BJ (cell line): ENCODE measurements around the gene ANO1. TPM values are rescaled to one million over a fixed set of nuclear protein-coding genes. Genes with fewer than 3 reads are reported as not detected.

Experiments used
- CTCF ChIA-PET: fragments of 350-600 bp; formaldehyde crosslinking; extraction: SDS; loops from one replicate; lab custom pipeline; 2021; ENCODE audit warnings: antibody characterized with exemption, inconsistent platforms; lab: Yijun Ruan, JAX
- POLR2A ChIA-PET: fragments of 300-600 bp; sonication (Branson Sonifier 250); formaldehyde crosslinking; extraction: SDS; loops from one replicate; lab custom pipeline; 2021; ENCODE audit warnings: antibody characterized with exemption; lab: Charles Lee
- DNase-seq: peaks from one replicate; pipeline ENCODE4 v3.0.0-alpha.2; 2011; ENCODE audit warnings: low read depth
- H3K27me3 ChIP-seq: 2 replicates; pipeline ENCODE4 v1.6.0; 2011; ENCODE audit warnings: low read length; ENCODE audit not compliant: control insufficient read depth, insufficient read depth
- H3K36me3 ChIP-seq: 2 replicates; pipeline ENCODE4 v1.5.1; 2011; ENCODE audit warnings: low read length; ENCODE audit not compliant: control insufficient read depth, insufficient read depth
- H3K4me3 ChIP-seq: 2 replicates; pipeline ENCODE4 v1.5.1; 2011; ENCODE audit warnings: low read depth, mild to moderate bottlenecking, control low read depth, low read length
- polyA minus RNA-seq: library from RNA; depleted of rRNA, polyadenylated mRNA; stranded (reverse); fragments of >200 nt; gene quantifications from 2 replicates; pipeline ENCODE4 v1.2.3, GENCODE V29; 2011; rRNA and poly(A)+ RNA removed
- polyA plus RNA-seq: library from polyadenylated mRNA; depleted of rRNA; stranded (reverse); fragments of >200 nt; gene quantifications from 2 replicates; pipeline ENCODE4 v1.2.3, GENCODE V29; 2011; rRNA removed
- TF ChIP-seq, protein P1 (sequence below): IDR thresholded peaks from 2 replicates; pipeline ENCODE4 v1.5.1; 2011; ENCODE audit warnings: low read depth, mild to moderate bottlenecking, control low read depth, inconsistent platforms, low read length, moderate library complexity; ENCODE audit not compliant: insufficient read depth

ANO1 gene
- polyA plus RNA-seq (0.10 TPM in 1 of 2 replicates, not detected in the other), polyA minus RNA-seq (not detected in 2 replicates)

DNA sequence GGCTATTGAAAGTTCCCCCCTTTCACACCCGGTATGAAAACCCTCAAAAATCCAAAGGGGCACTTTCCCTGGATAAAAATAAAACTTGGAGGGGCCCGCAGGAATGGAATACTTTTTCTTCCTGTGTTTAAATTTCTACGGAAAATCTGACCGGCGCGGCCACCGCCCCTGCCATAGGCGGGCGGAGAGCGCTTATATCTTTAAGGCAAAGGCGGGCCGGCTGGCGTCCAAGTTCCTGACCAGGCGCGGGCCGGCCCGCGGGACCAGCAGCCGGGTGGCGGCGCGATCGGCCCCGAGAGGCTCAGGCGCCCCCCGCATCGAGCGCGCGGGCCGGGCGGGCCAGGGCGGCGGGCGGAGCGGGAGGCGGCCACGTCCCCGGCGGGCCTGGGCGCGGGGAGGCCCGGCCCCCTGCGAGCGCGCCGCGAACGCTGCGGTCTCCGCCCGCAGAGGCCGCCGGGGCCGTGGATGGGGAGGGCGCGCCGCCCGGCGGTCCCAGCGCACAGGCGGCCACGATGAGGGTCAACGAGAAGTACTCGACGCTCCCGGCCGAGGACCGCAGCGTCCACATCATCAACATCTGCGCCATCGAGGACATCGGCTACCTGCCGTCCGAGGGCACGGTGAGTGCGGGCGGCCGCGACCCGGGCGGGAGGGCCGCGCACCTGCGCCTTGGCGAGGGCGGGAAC, at the start of gene ANO1:
Gene ANO1 (plus strand): TSS at position 223 of the 686 bp plus-strand sequence. CDS start 290 bp downstream, at position 513.
- ChIA-PET CTCF (no interaction called here), POLR2A (no interaction called here)
- no peak for DNase-seq
- Histone ChIP-seq H3K4me3 (no peak within 1 kb of the TSS), H3K27me3 (peaks cover 24% of the 10 kb centered on the region), H3K36me3 (no peaks in the 10 kb centered on the region)
- TF ChIP-seq, protein P1, sequence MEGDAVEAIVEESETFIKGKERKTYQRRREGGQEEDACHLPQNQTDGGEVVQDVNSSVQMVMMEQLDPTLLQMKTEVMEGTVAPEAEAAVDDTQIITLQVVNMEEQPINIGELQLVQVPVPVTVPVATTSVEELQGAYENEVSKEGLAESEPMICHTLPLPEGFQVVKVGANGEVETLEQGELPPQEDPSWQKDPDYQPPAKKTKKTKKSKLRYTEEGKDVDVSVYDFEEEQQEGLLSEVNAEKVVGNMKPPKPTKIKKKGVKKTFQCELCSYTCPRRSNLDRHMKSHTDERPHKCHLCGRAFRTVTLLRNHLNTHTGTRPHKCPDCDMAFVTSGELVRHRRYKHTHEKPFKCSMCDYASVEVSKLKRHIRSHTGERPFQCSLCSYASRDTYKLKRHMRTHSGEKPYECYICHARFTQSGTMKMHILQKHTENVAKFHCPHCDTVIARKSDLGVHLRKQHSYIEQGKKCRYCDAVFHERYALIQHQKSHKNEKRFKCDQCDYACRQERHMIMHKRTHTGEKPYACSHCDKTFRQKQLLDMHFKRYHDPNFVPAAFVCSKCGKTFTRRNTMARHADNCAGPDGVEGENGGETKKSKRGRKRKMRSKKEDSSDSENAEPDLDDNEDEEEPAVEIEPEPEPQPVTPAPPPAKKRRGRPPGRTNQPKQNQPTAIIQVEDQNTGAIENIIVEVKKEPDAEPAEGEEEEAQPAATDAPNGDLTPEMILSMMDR, result no peak

DNA sequence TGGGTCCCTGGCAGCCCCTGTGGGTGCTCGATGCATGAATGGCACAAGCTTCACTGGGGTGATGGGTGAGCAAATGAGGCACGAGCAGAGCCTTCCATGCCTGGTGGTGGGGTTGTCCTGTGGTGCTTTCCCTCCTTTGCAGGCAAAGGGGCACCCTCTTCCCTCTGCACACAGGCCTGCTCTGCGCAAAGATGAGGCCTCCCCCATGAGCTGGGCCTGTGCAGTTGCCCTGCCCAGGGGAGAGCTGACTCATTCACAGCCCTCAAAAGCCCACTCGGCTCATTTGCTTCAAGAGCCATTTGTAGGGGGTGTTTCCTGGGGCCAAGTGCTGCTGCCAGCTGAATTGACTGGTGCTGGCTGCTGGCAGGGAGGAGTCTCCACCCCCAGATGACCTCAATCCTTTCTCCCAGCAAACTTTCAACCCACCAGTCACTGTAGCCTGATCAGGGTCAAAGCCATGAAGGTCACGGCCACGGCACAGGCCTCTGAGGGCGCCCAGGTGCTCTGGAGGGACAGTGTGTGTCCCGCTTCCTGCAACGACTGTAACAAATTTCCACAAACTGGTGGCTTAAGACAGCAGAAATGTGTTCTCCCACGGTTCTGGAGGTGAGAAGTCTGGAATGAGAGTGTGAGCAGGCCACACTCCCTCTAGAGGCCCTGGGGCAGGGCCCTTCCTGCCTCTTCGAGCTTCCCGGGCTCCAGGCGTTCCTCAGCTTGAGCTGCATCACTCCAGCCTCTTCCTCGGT, 48.8 kb upstream of the ANO1 start:
- ChIA-PET CTCF (no interaction called here), POLR2A (no interaction called here)
- Histone ChIP-seq H3K27me3 (peaks cover 3% of the 10 kb centered on the region; the same call in 1 of the 2 replicates), H3K4me3 (no peak overlapping the region), H3K36me3 (no peaks in the 10 kb centered on the region)
- TF ChIP-seq, protein P1, result no peak
- no peak for DNase-seq

DNA sequence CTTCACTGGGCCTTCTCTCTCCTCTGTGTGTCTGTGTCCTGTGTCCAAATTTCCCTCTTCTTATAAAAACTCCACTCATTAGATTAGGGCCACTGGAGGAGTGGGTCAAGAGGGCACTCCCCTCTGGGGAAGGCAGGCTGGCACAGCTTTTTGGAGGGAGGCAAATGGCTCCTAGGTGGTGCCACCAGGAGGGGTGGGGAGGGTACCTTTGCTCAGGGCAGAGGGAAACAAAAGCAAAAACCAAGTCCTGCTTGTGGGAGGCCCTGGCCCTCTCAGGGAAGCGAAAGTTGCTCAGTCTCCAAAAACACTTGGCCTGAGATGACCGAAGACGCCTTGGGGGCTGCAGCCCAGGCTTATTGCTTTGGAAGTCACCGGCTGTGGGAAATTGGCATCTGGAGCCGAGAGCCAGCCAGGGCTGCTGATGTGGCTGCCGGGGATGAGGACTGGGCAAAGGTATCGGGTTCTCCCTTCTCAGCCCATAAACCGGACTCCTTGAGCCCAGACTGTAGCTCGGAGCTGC, 48.2 kb upstream of the ANO1 start:
- no peak for DNase-seq
- CTCF ChIA-PET, result no interaction called here
- TF ChIP-seq, protein P1, result no peak
- H3K4me3 ChIP-seq, result no peak overlapping the region
- no peaks in the 10 kb centered on the region for H3K36me3 ChIP-seq
- peaks cover 3% of the 10 kb centered on the region; the same call in 1 of the 2 replicates for H3K27me3 ChIP-seq
- POLR2A ChIA-PET, result no interaction called here

DNA sequence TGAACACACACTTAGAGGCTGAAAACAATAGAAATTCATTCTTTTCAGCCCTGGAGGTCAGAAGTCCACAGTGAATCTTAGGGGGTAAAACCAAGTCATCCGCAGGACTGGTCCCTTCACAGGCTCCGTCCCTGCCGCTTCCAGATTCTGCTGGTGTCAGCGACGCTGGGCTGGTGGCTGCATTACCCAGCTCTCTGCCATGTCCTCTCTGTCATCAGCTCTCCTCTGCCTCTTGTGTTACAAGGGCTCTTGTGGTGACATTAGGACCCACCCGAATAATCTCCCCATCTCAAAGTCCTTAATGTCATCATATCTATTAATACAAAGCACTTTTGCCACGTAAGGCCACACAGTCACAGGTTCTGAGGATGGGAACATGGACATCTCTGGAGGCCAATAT, 47.7 kb upstream of the ANO1 start:
- TF ChIP-seq, protein P1, result no peak
- ChIA-PET CTCF (no interaction called here), POLR2A (no interaction called here)
- Histone ChIP-seq H3K36me3 (no peaks in the 10 kb centered on the region), H3K27me3 (peaks cover 3% of the 10 kb centered on the region; the same call in 1 of the 2 replicates), H3K4me3 (no peak overlapping the region)
- no peak for DNase-seq
